ENCODE measurements around the gene LYPLAL1.

GRCh38 chr1:219189952-219190351 is 16.3 kb downstream of the LYPLAL1 start:
- no peak for TF ChIP-seq CTCF (conservative IDR thresholded peaks at IDR 0.05; ENCODE audit: low read depth, low read length)
- no peak for TF ChIP-seq EZH2phosphoT487 (IDR thresholded peaks at IDR 0.05; ENCODE audit: borderline replicate concordance, low read length)

Data from PC-3 (cell line).